Prostate gland (tissue), 2 donors: ENCODE results near the gene ITPRID2.

ENCODE experiments used
- POLR2A ChIP-seq: fragments of 450-650 bp; IDR thresholded peaks from one replicate; pipeline ENCODE4 v1.6.1; 2016; ENCODE audit warnings: antibody characterized with exemption, mild to moderate bottlenecking
- POLR2AphosphoS5 ChIP-seq: sonication (generic); formaldehyde crosslinking; IDR thresholded peaks from one replicate; pipeline ENCODE4 v1.6.1; 2017; ENCODE audit warnings: antibody characterized with exemption
- TF ChIP-seq, protein P1 (sequence below), 4 experiments: fragments of 200-600 bp in 2 of 4; fragments of 450-650 bp in 2 of 4; sonication (generic) in 2 of 4; IDR thresholded peaks; 1 replicate in 3 of 4; 2 replicates in 1 of 4; pipeline ENCODE4 v1.5.1; 2016 to 2019; ENCODE audit warnings: antibody characterized with exemption in 4 of 4, mild to moderate bottlenecking in 2 of 4, moderate library complexity in 2 of 4

DNA sequence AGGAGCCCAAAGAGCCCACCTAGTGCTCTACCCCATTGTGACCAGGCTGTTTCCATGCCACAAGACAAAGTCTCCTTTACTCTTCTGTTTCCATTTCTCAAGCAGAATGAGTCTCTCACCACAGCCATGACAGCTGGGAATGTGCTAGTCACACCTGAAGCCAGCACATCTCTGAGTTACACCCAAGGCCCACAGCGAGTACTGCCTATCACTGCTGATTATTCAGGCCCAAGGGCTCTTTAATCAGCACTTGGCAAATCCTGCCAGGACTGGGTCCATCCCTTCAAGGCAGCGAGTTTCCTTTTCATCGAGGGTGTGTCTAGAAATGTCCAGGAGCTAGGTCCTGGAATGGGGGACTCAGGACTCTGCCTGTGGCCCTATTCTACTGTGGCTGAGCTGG, 79.5 kb downstream of the ITPRID2 start:
- TF ChIP-seq POLR2AphosphoS5, result no peak
- TF ChIP-seq, protein P1, sequence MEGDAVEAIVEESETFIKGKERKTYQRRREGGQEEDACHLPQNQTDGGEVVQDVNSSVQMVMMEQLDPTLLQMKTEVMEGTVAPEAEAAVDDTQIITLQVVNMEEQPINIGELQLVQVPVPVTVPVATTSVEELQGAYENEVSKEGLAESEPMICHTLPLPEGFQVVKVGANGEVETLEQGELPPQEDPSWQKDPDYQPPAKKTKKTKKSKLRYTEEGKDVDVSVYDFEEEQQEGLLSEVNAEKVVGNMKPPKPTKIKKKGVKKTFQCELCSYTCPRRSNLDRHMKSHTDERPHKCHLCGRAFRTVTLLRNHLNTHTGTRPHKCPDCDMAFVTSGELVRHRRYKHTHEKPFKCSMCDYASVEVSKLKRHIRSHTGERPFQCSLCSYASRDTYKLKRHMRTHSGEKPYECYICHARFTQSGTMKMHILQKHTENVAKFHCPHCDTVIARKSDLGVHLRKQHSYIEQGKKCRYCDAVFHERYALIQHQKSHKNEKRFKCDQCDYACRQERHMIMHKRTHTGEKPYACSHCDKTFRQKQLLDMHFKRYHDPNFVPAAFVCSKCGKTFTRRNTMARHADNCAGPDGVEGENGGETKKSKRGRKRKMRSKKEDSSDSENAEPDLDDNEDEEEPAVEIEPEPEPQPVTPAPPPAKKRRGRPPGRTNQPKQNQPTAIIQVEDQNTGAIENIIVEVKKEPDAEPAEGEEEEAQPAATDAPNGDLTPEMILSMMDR (IDR thresholded peaks at IDR 0.05), result no peak
- no peak for TF ChIP-seq POLR2A
